Esophagus (tissue), 2 donors: ENCODE measurements around the gene RAB18. TPM values are rescaled to one million over a fixed set of nuclear protein-coding genes. Genes with fewer than 3 reads are reported as not detected.
"Not testable (repeated sequence)": the region's sequence is repeated elsewhere in the genome, so short reads cannot be mapped to it uniquely, and the experiment has no call there.

Experiments used
- H3K27ac ChIP-seq, 2 donors: one replicate each; pipeline ENCODE4 v1.5.1; 2013; ENCODE audit warnings: low read depth in 2 of 2, mild to moderate bottlenecking in 2 of 2, inconsistent platforms in 1 of 2, low read length in 1 of 2, moderate library complexity in 1 of 2
- H3K27me3 ChIP-seq, 2 donors: one replicate each; pipeline ENCODE4 v1.6.1; 2013; ENCODE audit warnings: low read length in 2 of 2, control low read depth in 1 of 2, mild to moderate bottlenecking in 1 of 2; ENCODE audit not compliant: insufficient read depth in 2 of 2, control insufficient read depth in 1 of 2
- H3K36me3 ChIP-seq, 2 donors: one replicate each; pipeline ENCODE4 v1.6.1; 2013; ENCODE audit warnings: low read length in 1 of 2; ENCODE audit not compliant: control insufficient read depth in 2 of 2, insufficient read depth in 2 of 2
- H3K4me1 ChIP-seq, 2 donors: one replicate each; pipeline ENCODE4 v1.6.1; 2013; ENCODE audit warnings: low read length in 1 of 2; ENCODE audit not compliant: control insufficient read depth in 2 of 2, insufficient read depth in 2 of 2
- H3K4me3 ChIP-seq, 2 donors: one replicate each; pipeline ENCODE4 v1.5.1; 2013; ENCODE audit warnings: low read length in 2 of 2, mild to moderate bottlenecking in 2 of 2, low read depth in 1 of 2, moderate library complexity in 1 of 2
- H3K9me3 ChIP-seq, 2 donors: one replicate each; pipeline ENCODE4 v1.6.1; 2013; ENCODE audit warnings: mild to moderate bottlenecking in 2 of 2, low read depth in 1 of 2, low read length in 1 of 2, moderate library complexity in 1 of 2; ENCODE audit not compliant: control insufficient read depth in 2 of 2, insufficient read depth in 1 of 2
- WGBS, 2 donors: extraction: QIAGEN DNeasy Blood & Tissue Kit; methylation state at CpG; one replicate each; pipeline ENCODE4 v1.1.7; 2013; 5-methylcytosine and 5-hydroxymethylcytosine counted together
- polyA plus RNA-seq, 2 donors: library from polyadenylated mRNA; stranded (reverse); fragments of 200-250 nt; gene quantifications; one replicate each; pipeline ENCODE4 v1.2.3, GENCODE V29; 2013
- donor health status: healthy with polysubstance abuse.
- donor health status: Bipolar disorder and iron deficiency.

RAB18 gene
- polyA plus RNA-seq = 10 to 100 TPM; 27.4 to 47.6 TPM

GRCh38 chr10:27504007-27504807 lies at the start of gene RAB18:
Gene RAB18, plus strand, starts transcription at chr10:27504304. Its CDS starts 66 bp downstream, at chr10:27504370.
- 0% methylated on average over 60 to 71 of the region's 71 CpGs for WGBS, 2 donors
- Histone ChIP-seq H3K4me1 (no peaks in the 10 kb centered on the region), H3K4me3 (peak within 1 kb of the TSS; percentile 89 to 91), H3K36me3 (no peaks in the 10 kb centered on the region), H3K27me3 (no peaks in the 10 kb centered on the region), H3K27ac (peak within 1 kb of the TSS; percentile 97 to 99), H3K9me3 (no peaks in the 10 kb centered on the region)

- no peaks in the 10 kb centered on the region for H3K9me3 ChIP-seq
- H3K4me1 ChIP-seq = no peaks in the 10 kb centered on the region
- no peak overlapping the region for H3K27ac ChIP-seq
- H3K36me3 ChIP-seq = no peaks in the 10 kb centered on the region
- 61 to 81% methylated on average over 3 of the region's 3 CpGs for WGBS, 2 donors
- H3K27me3 ChIP-seq = no peaks in the 10 kb centered on the region
- no peak overlapping the region for H3K4me3 ChIP-seq
Observed at GRCh38 chr10:27454837-27455236, 49.3 kb upstream of the RAB18 start.

- no peaks in the 10 kb centered on the region for H3K4me1 ChIP-seq
- H3K4me3 ChIP-seq = no peak overlapping the region
- no peak overlapping the region for H3K27ac ChIP-seq
- no peaks in the 10 kb centered on the region for H3K9me3 ChIP-seq
- no peaks in the 10 kb centered on the region for H3K36me3 ChIP-seq
- WGBS, 2 donors = 92 to 98% methylated on average over 3 of the region's 3 CpGs
- H3K27me3 ChIP-seq = no peaks in the 10 kb centered on the region
Observed at GRCh38 chr10:27457261-27457945, 46.7 kb upstream of the RAB18 start.

- Histone ChIP-seq H3K9me3 (no peaks in the 10 kb centered on the region), H3K27ac (no peak overlapping the region), H3K4me3 (no peak overlapping the region), H3K27me3 (no peaks in the 10 kb centered on the region), H3K36me3 (no peaks in the 10 kb centered on the region), H3K4me1 (no peaks in the 10 kb centered on the region)
- 36 to 37% methylated on average over 2 of the region's 2 CpGs for WGBS, 2 donors
Observed at GRCh38 chr10:27457966-27458365, 46.1 kb upstream of the RAB18 start.

GRCh38 chr10:27461312-27461711 lies 42.8 kb upstream of the RAB18 start:
- Histone ChIP-seq H3K9me3 (no peaks in the 10 kb centered on the region), H3K36me3 (no peaks in the 10 kb centered on the region), H3K4me3 (no peak overlapping the region), H3K27me3 (no peaks in the 10 kb centered on the region), H3K27ac (no peak overlapping the region), H3K4me1 (no peaks in the 10 kb centered on the region)
- WGBS, 2 donors = 97 to 98% methylated on average over 1 of the region's 1 CpG

DNA sequence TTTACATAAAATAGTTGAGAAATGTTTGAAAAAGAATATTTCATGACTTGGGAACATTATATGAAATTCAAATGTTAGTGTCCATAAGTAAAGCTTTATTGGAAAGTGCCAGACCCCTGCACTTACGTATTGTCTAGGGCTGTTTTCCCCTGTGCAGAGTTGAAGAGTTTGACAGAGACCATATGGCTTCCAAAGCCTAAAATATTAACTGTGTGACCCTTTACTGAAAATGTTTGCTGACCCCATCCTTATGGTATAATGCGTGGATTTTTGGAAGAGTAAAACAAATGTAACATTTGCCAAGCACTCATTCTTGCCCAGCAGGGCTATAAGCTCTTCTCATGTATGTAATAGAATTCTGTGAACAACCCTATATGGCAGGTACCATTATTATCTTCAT lies 40.1 kb upstream of the RAB18 start:
- Histone ChIP-seq H3K27ac (no peak overlapping the region), H3K36me3 (no peaks in the 10 kb centered on the region), H3K4me1 (no peaks in the 10 kb centered on the region), H3K27me3 (no peaks in the 10 kb centered on the region), H3K9me3 (no peaks in the 10 kb centered on the region), H3K4me3 (no peak overlapping the region)
- 47 to 51% methylated on average over 2 of the region's 2 CpGs for WGBS, 2 donors

DNA sequence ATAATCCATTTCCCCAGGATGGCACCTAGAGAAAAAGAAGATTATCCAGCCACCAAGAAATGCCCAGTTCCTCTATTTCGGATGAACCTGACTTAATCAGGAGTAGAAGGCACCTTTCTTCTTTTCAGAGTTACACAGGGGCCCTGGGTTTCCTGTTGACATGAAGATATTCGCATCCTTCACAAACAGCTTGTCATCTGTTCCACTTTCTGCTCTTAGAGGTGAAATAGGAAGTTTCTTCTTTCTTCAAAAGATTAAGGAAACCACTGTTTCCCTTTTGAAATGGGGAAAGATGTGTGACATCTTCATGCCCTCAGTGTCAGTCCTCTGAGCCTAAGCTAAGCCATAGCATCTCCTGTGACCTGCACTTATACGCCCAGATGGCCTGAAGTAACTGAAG lies 39.1 kb upstream of the RAB18 start:
- H3K27ac ChIP-seq = no peak overlapping the region
- no peak overlapping the region for H3K4me3 ChIP-seq
- no peaks in the 10 kb centered on the region for H3K9me3 ChIP-seq
- H3K27me3 ChIP-seq = no peaks in the 10 kb centered on the region
- 73 to 82% methylated on average over 3 of the region's 3 CpGs for WGBS, 2 donors
- no peaks in the 10 kb centered on the region for H3K4me1 ChIP-seq
- no peaks in the 10 kb centered on the region for H3K36me3 ChIP-seq

DNA sequence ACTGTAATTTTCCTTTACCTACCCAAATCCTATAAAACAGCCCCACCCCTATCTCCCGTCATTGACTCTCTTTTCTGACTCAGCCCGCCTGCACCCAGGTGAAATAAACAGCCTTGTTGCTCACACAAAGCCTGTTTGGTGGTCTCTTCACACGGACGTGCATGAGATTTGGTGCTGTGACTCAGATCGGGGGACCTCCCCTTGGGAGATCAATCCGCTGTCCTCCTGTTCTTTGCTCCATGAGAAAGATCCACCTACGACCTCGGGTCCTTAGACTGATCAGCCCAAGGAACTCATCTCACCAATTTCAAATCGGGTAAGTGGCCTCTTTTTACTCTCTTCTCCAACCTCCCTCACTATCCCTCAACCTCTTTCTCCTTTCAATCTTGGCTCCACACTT lies 38.5 kb upstream of the RAB18 start:
- H3K9me3 ChIP-seq, H3K36me3 ChIP-seq, H3K4me3 ChIP-seq, H3K4me1 ChIP-seq, H3K27ac ChIP-seq, H3K27me3 ChIP-seq: not testable (repeated sequence)
- 87 to 91% methylated on average over 8 to 9 of the region's 9 CpGs for WGBS, 2 donors

DNA sequence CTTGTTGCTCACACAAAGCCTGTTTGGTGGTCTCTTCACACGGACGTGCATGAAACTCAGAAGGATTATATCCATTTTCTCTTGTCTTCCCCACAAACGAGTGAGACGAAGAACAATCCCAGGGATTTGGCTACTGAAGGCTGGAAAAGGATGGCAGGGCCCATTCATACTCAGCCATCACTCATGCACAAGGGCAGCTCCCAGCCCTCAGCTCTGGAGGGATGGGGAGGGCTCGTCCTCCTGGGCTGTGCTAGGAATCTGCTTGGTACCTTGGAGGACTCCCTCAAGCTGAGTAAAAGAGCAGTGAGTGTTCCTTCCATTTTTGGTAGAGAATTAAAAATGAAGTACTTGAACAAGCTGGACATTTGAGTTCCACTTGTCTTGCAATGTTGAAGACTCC lies 33.2 kb upstream of the RAB18 start:
- Histone ChIP-seq H3K4me1 (no peaks in the 10 kb centered on the region), H3K27me3 (no peaks in the 10 kb centered on the region), H3K9me3 (no peaks in the 10 kb centered on the region), H3K4me3 (no peak overlapping the region), H3K27ac (no peak overlapping the region), H3K36me3 (no peaks in the 10 kb centered on the region)
- WGBS, 2 donors = 71 to 76% methylated on average over 5 of the region's 5 CpGs

GRCh38 chr10:27474741-27475140 lies 29.4 kb upstream of the RAB18 start:
- WGBS, 2 donors = 38 to 59% methylated on average over 4 of the region's 4 CpGs
- H3K27ac ChIP-seq = peak overlapping the region; percentile 75 to 77

More at GRCh38 chr10:27474741-27475140, 29.4 kb upstream of the RAB18 start:
- Histone ChIP-seq H3K27me3 (no peaks in the 10 kb centered on the region), H3K4me3 (no peak overlapping the region), H3K4me1 (no peaks in the 10 kb centered on the region), H3K36me3 (no peaks in the 10 kb centered on the region), H3K9me3 (no peaks in the 10 kb centered on the region)
